Hematopoietic multipotent progenitor cell treated with erythropoietin and hydrocortisone succinate and interleukin-3 and kit ligand, for 8 days (in vitro differentiated cells): ENCODE measurements around the gene AFF1.
"Not testable (repeated sequence)": the region's sequence is repeated elsewhere in the genome, so short reads cannot be mapped to it uniquely, and the experiment has no call there.

ENCODE experiments used
- DNase-seq: peaks from one replicate; pipeline ENCODE4 v3.0.0-alpha.2; 2015

AFF1 gene

DNA sequence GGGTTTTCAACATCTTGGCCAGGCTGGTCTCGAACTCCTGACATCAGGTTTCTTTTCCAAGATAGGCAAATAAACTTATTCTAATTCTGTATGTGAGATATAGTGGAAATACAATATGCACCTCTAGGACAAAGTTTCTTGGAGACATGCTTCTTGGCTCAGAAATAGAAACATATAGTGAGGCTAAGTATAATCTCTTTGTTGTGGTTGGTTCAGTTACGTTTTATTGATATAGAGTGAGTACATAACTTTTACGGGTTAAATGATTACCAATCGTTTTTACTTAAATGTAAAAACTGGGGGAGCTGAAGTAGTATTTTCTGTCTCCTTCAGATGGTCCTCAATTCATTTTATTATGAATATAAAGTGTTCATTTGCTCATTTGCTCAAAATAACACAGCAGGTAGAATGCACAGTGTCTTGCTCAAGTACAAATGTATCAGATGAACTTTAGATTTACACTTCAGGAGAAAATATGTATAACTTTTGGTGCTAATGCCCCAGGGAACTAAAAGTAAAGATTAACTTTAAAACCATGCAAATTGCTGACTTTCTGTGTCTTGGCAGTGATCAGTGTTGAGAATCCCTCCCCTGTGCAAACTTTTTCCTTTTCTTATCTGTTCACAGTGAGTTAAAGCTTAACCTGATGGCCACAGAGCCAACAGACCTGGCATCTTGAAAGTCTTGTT is 77.6 kb downstream of the AFF1 start:
- DNase-seq: peak; percentile 62

DNA sequence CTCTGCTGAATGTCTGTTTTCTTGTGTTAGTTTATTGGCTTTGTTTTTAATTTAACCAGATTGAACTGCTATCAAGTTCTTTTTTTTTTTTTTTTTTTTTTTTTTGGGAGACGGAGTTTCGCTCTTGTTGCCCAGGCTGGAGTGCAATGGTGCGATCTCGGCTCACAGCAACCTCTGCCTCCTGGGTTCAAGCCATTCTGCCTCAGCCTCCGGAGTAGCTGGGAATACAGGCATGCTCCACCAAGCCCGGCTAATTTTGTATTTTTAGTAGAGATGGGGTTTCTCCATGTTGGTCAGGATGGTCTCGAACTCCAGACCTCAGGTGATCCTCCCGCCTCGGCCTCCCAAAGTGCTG is 78.1 kb downstream of the AFF1 start:
- not testable (repeated sequence) for DNase-seq

DNA sequence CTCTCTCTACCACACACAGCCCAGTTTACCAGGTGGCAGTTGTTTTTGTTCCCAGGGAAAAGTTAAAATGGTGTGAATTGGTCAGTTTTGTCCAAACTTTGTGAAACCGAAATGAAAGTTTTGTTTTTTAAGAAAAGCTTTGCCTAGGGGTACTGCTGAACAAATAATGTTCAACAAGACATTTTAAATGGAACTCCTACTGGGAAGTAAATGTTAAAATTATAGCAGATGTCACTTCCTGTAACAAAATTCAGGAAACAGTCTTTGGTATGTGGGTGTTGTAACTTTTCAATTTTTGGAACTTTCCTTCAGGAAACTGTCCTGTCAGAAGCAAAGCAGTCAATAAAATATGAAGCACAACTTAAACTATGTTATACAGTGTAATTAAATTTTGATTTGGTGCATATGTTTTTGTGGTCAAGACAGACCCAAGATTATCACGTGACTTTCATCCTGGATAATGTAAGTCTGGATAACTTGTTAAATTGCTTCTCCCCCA is 79.5 kb downstream of the AFF1 start:
- peak; percentile 32 for DNase-seq

DNA sequence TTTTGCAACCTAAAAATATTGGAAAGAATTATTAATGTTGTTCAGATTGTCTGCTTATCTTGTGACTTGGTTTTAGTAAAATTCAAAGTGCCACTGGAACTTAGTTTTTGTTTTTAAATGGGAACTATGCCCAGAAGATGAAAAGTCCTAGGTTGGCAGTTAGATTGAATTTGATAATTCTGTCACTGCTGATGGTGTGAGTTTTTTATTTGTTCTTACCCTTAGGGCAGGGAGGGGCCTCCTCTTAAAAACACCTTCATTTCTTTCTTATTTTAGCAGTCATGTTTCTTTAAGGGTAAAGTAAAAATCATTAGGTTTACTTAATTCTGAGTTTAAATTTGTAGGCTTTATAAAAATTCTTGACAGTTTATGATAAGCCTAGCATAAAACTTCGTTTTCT is 80.6 kb downstream of the AFF1 start:
- DNase-seq: peak; percentile 75

- DNase-seq: peak; percentile 98
Observed at GRCh38 chr4:87017580-87018342, 83.0 kb downstream of the AFF1 start.

- no peak for DNase-seq
Observed at GRCh38 chr4:87018753-87019152, 83.9 kb downstream of the AFF1 start.

DNA sequence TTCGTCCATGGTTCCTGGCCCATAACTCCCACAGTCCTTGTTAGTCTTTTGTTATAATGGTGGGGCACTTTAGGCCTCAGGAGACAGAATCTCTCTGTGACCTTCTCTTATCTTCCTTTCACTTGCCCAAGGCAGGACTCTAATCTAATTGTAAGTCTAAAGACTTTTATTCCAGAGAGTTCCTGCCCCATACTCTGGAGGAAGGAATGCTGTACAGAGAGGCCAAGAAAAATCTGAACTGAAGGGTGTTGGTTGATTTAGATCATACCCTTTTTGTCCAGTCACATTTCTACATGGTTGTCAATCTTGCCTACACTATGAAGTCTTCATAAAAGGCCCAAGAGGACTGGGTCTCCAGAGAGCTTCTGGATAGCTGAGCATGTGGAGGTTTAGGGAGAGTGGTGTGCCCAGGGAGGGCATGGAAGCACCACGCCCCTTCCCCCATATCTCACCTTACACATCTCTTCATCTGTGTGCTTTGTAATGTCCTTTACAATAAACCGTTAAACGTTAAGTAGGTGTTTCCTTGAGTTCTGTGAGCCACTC is 84.5 kb downstream of the AFF1 start:
- DNase-seq: peak; percentile 55

DNA sequence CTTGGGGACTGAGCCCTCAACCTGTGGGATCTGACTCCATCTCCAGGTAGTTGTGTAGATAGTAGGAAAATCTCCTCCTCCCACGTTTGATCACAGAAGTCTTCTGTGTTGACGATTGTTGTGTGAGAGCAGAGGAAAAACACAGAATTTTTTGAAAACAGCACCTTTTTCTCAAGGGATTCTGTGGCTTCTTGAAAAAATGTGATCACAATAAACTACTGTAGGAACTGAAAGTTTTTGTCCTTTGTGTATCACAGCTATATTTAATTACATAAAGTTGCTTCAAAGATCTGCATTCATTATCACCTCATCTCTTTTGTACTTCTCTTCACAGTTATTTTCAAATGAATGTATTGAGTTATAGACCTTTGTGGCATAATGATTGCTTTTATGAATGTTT is 85.1 kb downstream of the AFF1 start:
- no peak for DNase-seq

DNA sequence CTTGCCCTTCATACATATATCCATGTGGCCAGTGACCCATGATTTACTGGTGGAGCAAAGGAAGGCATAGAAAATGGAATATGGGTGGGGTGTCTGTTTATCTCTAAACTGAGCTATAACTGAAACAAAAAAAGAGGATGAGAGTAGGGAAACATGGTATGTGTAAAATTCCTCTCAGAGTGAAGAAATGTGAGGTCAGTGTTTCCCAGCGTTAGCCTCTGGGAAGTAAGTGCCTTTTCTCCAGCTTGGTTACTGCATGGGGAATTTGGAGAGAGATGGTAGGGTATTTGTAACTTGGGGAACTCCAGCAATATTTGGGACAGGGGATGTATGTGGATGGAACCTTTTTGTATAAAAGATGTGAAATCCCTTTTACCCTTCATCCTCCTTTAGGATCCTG is 89.4 kb downstream of the AFF1 start:
- no peak for DNase-seq

DNA sequence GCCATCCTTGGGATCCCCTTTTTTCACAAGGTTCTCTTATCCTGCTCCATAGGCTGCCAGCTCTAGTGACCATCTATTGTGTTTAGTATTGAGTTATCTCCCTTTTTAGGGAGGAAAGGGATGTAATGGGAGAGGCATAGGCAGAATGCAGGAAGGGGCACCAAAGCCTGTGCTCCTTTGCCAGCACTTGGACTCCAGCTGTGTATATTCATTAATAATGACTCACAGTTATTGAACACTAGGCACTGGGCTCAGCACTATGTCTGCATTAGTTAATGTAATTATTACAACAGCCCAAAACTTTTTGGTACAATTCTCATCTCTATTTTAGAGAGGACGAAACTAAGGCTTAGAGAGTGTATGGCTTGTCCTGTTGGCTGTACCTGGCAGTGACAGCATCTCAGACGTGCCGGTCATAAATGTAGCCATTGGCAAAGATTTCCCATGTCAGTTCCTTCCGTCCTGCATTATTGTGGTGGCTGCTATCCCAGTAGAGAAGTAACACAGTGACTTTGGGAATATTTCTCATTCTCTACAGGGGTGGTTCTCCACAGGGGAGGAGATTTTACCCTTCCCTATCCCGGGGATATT is 90.3 kb downstream of the AFF1 start:
- no peak for DNase-seq

- DNase-seq: no peak
Observed at GRCh38 chr4:87025614-87026041, 90.8 kb downstream of the AFF1 start.

GRCh38 chr4:87026800-87027495 is 92.1 kb downstream of the AFF1 start:
- DNase-seq: no peak

- no peak for DNase-seq
Observed at GRCh38 chr4:87029356-87029755, 94.5 kb downstream of the AFF1 start.

GRCh38 chr4:87030124-87030523 is 95.3 kb downstream of the AFF1 start:
- DNase-seq: no peak

GRCh38 chr4:87030755-87031441 is 96.1 kb downstream of the AFF1 start:
- peak; percentile 51 for DNase-seq

- no peak for DNase-seq
Observed at GRCh38 chr4:87031920-87032319, 97.1 kb downstream of the AFF1 start.

GRCh38 chr4:87032884-87033533 is 98.2 kb downstream of the AFF1 start:
- DNase-seq: no peak

DNA sequence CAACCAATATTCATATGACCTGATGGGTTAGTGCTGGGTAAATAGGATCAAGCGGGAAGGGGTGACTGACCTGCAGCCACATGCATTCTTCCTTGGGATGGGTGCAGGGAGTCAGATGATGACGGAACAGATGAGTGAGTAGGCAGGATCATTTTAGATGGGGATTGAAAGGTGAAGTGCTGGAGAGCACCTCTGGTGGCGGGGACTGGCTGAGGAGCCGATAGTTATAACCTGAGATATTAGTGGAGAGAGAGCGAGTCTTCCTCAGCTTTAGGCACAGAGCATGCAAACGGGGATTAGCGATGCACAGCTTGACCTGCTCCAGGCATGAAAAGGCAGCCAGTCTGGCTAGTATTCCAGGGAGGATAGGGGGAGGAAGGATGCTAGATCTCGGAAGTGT is 99.1 kb downstream of the AFF1 start:
- DNase-seq: no peak

DNA sequence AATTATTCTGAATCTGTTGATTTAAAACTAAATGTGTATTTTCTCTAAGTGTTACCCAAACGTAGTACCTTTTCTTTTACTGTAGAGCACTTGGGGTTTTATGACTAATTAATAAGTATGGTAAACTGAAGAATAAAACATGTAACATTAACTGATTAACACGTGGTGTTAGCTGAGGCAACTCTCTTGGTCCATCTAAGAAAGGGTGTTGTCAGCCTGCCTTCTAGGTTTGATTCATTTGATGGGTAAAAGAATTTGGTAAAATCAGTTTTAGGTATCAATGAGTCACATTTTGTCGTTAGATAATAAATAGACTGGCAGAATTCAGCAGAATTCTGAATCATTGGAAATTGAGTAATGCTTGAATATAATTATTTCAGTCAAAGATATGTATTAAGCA is 99.7 kb downstream of the AFF1 start:
- DNase-seq: no peak

- DNase-seq: no peak
Observed at GRCh38 chr4:87035881-87036509, 101.2 kb downstream of the AFF1 start.

- no peak for DNase-seq
Observed at GRCh38 chr4:87036713-87037112, 101.9 kb downstream of the AFF1 start.
